NOMO-1 treated with dmso at 0.1 percent for 144 hours (cell line): ENCODE data around the gene EMP2.
"Not testable (repeated sequence)": the region's sequence is repeated elsewhere in the genome, so short reads cannot be mapped to it uniquely, and the experiment has no call there.

ENCODE experiments used
- DNase-seq: peaks from one replicate; lab custom pipeline; 2025; ENCODE audit not compliant: unreplicated experiment; lab: John Stamatoyannopoulos, UW

The EMP2 gene

GRCh38 chr16:10522966-10523365, 57.4 kb downstream of the EMP2 start:
- DNase-seq: no peak

GRCh38 chr16:10521681-10522274, 58.6 kb downstream of the EMP2 start:
- peak; percentile 27 for DNase-seq

GRCh38 chr16:10520869-10521578, 59.4 kb downstream of the EMP2 start:
- DNase-seq: no peak

GRCh38 chr16:10519929-10520868, 60.2 kb downstream of the EMP2 start:
- DNase-seq: no peak

- no peak for DNase-seq
These were observed 61.1 kb downstream of the EMP2 start for GRCh38 chr16:10519297-10519696.

- DNase-seq: no peak
These were observed 61.8 kb downstream of the EMP2 start for GRCh38 chr16:10518479-10519041.

GRCh38 chr16:10517868-10518267, 62.5 kb downstream of the EMP2 start:
- DNase-seq: no peak

- DNase-seq: no peak
These were observed 65.9 kb downstream of the EMP2 start for GRCh38 chr16:10514369-10515055.

- no peak for DNase-seq
These were observed 68.6 kb downstream of the EMP2 start for GRCh38 chr16:10511829-10512228.

GRCh38 chr16:10510279-10510678, 70.1 kb downstream of the EMP2 start:
- no peak for DNase-seq

- DNase-seq: peak; percentile 44
These were observed 70.8 kb downstream of the EMP2 start for GRCh38 chr16:10509534-10510025.

GRCh38 chr16:10505286-10505685, 75.1 kb downstream of the EMP2 start:
- DNase-seq: not testable (repeated sequence)

- DNase-seq: no peak
These were observed 76.0 kb downstream of the EMP2 start for GRCh38 chr16:10504404-10504885.

- DNase-seq: no peak
These were observed 77.6 kb downstream of the EMP2 start for GRCh38 chr16:10502776-10503175.

- no peak for DNase-seq
These were observed 79.3 kb downstream of the EMP2 start for GRCh38 chr16:10501016-10501607.

GRCh38 chr16:10500582-10500981, 79.8 kb downstream of the EMP2 start:
- no peak for DNase-seq

- DNase-seq: no peak
These were observed 83.0 kb downstream of the EMP2 start for GRCh38 chr16:10497132-10498101.

GRCh38 chr16:10495031-10495345, 85.4 kb downstream of the EMP2 start:
- no peak for DNase-seq
